GM12873 (cell line): ENCODE data around the gene ATXN7L1.

Source experiments
- CTCF ChIP-seq: IDR thresholded peaks from 2 replicates; pipeline ENCODE4 v1.5.1; 2012; ENCODE audit warnings: low read depth, mild to moderate bottlenecking, moderate library complexity, low read length, control low read depth; ENCODE audit not compliant: insufficient read depth; ENCODE audit errors: missing control alignments

Gene ATXN7L1

GRCh38 chr7:105796365-105796764, 80.0 kb downstream of the ATXN7L1 start:
- TF ChIP-seq CTCF: no peak

GRCh38 chr7:105794741-105795729, 81.4 kb downstream of the ATXN7L1 start:
- no peak for TF ChIP-seq CTCF

DNA sequence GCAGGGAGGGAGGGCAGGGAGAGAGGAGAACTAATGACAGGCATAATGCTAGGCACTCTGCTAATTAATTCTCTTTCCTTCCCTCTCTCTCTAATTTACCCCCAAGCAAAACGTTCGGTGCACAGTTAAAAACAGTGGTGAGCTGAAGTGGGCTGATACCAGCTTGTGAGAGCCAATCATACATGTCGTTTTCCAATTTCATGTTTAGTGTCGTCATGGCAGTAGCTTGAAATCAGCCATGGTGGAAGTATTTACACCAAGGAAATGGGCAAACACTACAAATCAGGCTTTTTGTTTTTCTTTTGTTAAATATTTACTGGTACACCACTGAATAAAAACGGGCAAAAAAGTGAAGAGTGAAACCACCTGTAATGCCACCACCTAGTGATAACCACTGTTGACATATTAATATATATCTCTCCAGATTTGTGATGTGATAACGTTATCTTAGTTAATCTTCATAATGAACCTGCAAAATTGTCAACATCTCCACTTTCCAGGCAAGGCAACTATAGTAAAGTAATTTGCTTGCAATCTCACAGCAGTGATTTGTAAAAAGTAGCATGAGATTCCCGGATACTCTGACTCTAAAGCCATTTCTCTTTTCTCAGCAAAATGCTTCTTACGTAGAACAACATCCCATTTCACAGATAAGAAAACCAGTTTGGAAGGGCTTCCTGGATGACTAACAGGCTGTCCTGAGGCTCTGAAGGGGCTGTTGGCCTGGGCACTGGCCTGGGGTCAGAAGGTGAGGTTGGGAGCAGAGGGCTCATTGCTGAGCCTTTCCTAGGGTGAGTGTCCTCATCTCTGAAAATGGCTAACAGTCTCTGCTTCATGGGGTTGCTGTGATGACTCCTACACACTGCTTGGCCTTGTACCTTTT, 83.7 kb downstream of the ATXN7L1 start:
- no peak for TF ChIP-seq CTCF

GRCh38 chr7:105791926-105792325, 84.5 kb downstream of the ATXN7L1 start:
- TF ChIP-seq CTCF: no peak

DNA sequence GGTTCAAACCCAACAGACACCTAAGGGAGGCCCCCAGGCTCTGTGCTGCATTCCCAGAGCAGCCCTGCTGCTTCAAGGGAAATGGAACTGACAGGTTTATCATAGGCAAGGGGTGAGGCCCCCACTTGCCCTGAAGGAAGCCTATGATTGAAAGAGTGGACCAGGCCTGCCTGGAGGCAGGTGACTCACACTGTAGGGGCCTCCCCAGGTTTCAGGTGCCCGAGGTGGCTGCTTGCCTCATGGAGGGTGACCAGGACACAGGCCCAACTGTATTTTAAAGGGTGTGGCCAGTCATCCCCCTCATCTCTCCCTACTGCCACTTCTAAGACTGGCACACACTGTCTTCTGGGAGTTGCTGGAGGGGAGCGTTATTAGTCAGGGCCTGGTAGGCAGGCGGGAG, 85.4 kb downstream of the ATXN7L1 start:
- no peak for TF ChIP-seq CTCF

DNA sequence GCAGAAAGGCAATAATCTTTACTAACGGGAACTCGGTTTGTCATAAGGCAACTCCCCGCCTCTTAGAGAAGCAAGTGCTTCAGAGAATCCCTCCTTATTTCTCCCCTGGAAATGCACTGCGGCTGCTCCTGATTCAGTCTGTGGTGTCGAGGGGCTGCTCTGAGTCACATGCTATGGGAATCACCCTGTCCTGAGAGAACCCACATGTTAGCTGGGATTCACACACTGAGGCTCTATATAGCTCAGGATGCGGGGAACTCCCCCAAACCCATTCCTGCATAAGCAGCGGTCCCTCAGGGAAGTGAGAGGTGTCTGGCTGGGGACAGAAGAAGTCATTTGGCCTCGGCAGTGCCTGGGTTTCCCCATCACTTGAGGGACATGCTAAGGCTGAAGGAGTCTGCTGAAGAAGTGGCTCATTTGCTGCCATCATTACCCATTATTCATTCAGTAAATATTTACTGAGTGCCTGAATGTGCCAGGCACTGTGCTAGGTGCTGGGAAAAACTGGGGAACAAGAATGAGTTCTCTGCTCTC, 87.5 kb downstream of the ATXN7L1 start:
- TF ChIP-seq CTCF: no peak

GRCh38 chr7:105788356-105788755, 88.0 kb downstream of the ATXN7L1 start:
- no peak for TF ChIP-seq CTCF
